Measurements from ENCODE around the gene MAP4K5.
A peak's percentile ranks its signal among the peaks of the same experiment; 100 is the strongest.

Gene MAP4K5

DNA sequence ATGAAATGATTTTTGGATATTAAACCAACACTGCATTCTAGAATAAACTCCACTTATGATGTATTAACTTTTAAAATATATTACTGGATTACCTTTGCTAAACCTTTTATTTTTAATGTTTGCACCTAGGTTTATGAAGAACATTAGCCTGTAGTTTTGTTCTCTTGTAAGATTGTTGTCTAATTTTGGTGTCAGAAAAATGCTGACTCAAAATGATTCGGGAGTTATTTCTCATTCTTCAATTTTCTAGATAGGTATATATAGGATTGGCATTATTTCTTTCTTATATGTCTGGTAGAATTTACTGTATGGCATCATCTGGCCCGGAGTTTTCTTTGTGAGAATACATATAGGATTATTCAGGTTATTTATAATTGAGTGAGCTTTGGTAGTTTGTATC lies 54.6 kb downstream of the MAP4K5 start:
- no peak for DNase-seq (ENCODE audit: low read depth, low spot score)

- DNase-seq (ENCODE audit: low read depth, low spot score): no peak
Observed at GRCh38 chr14:50476134-50476533, 56.2 kb downstream of the MAP4K5 start.

GRCh38 chr14:50475460-50475859 lies 56.9 kb downstream of the MAP4K5 start:
- DNase-seq (ENCODE audit: low read depth, low spot score): no peak

- DNase-seq (ENCODE audit: low read depth, low spot score): no peak
Observed at GRCh38 chr14:50471838-50472465, 60.4 kb downstream of the MAP4K5 start.

DNA sequence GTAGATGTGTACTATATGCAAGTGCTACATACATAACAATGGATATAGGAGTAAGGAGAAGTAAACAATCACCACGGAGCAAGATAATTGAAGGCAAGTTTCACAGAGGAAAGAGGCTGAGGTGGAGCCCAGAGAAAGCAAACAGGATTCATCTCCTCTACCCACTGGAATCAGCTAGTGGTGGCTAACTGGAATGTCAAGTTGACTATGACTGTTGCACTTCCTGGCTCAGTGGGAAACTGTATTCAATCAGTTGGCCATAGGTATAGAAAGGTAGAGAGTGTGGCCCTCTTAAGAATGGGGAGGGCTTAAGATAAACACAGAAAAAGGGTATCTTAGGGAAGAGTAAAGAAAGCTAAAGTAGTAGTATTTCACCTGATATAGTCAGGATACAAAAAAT lies 62.4 kb downstream of the MAP4K5 start:
- no peak for DNase-seq (ENCODE audit: low read depth, low spot score)

DNA sequence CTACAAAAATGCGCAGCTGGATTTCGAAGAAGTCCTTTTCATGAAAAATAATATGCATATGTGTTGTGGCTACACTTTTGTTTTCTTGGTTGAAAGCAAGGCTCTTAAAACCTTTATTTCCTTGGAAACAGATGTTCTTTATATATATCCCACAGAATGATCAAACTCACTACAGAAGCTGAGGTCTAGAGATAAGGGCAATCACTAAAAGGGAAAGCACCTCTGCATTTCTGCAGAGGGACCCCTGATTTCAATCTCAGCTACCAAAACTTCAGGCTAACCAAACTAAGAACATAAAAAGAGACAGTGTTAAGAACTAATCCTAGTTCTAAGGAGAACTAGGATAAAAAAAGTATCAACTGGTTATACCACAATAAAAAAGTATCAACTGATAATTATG lies 70.3 kb downstream of the MAP4K5 start:
- DNase-seq (ENCODE audit: low read depth, low spot score): no peak

DNA sequence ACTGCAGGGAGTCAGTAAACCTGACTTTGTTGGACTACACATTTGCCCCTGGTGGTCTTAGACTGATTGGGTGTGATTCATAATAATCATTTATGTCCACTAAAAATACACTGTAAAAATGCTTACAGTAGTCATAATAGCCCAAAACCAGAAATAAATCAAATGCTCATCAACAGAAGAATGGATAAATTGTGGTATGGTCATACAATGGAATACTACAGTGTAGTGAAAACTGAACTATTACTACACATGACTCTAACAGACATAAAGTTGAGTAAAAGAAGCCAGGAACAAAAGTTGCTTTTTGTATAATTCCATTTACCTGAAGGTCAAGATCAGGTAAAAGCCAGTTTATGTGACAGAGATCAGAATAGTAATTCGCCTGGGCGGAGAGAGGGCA lies 78.5 kb downstream of the MAP4K5 start:
- no peak for DNase-seq (ENCODE audit: low read depth, low spot score)

DNA sequence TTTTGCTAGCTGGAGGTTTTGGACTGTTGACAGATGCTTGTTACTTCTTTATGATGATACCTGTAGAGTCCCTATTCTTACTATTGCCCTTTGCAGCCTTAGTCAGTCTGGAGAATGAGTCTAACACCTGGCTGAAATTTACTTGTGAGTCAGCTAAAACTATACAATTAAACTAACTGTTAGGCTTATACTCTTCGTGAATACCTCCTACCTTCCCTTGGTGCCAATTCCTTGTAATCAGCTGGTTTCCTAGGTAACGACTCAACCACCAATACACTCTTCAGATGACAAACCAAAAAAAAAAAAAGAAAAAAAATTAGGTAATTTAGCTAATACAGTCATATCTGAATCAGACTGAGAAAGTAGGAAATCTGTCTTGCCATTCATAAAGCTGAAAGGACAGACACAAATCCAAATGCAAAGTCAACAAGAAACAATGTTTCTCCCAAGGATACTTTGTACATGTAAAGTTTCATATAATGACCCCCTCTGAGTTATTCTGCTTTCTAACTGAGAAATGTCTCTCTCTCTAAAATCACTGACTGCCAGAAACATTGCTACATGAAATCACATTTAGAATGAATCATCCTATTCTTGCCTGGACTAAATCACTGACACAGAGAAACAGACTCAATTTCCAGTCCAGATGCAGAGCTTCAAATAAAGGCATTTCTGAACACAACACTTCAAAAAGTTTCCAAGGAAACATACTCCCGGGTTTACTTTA lies 79.2 kb downstream of the MAP4K5 start:
- DNase-seq (ENCODE audit: low read depth, low spot score): no peak

GRCh38 chr14:50452296-50452695 lies 80.1 kb downstream of the MAP4K5 start:
- no peak for DNase-seq (ENCODE audit: low read depth, low spot score)

GRCh38 chr14:50451854-50452253 lies 80.5 kb downstream of the MAP4K5 start:
- no peak for DNase-seq (ENCODE audit: low read depth, low spot score)

DNA sequence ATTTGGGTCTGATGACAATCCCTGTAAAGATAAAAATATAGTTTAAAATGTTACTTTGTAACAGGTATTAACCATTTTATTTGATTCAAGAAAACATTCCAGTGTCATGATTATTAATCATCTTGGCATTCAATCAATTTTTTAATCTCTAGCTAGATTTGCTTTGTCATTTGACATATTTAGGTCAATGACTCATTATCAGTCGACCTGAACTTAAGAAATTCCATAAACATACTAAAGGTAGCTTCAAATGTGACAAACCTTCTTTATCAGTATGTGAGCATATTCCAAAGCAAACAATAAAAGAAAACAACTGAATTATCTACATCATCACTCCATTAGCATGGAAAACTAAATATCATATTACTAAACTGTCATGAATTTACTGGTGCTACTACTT lies 84.9 kb downstream of the MAP4K5 start:
- DNase-seq (ENCODE audit: low read depth, low spot score): no peak

GRCh38 chr14:50434528-50434927 lies 97.8 kb downstream of the MAP4K5 start:
- no peak for DNase-seq (ENCODE audit: low read depth, low spot score)

DNA sequence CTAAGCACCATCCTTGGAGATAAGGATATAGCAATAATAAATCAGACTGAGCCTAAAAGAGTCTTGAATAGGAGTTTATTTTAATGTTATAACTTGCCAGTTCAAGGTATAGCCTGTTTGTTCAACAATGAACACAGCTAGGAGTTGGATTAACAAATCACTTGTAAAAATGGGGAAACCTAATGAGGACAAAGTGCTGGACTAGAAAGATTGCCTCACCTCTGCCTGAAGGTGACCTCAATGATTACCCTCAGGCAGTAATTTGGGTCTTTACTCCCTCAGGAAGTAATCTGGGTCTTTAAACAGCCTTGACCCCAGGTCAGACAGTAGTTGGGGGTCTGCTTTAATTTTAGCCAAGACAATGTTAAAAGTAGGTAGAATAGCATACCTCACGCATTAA lies 100.2 kb downstream of the MAP4K5 start:
- no peak for DNase-seq (ENCODE audit: low read depth, low spot score)

DNA sequence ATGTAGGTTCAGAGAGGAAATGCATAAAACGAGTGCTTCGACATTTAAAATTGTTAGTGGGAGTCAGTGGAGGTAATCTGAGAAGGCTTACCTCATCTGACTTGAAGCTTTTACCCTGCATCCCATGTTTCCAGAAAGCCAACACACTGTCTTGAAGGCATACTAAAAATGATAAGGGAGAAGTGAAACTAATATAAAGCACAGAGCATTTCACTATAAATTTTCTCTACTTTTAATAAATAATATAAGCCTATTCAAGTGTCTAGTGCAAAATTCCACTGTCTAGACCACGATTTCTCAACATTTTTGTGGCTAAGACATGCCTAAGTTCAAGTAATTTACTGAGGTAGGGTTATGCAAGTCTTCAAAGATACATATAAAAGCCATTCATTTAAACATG lies 106.6 kb downstream of the MAP4K5 start:
- DNase-seq (ENCODE audit: low read depth, low spot score): no peak

- no peak for DNase-seq (ENCODE audit: low read depth, low spot score)
Observed at GRCh38 chr14:50425105-50425504, 107.3 kb downstream of the MAP4K5 start.

DNA sequence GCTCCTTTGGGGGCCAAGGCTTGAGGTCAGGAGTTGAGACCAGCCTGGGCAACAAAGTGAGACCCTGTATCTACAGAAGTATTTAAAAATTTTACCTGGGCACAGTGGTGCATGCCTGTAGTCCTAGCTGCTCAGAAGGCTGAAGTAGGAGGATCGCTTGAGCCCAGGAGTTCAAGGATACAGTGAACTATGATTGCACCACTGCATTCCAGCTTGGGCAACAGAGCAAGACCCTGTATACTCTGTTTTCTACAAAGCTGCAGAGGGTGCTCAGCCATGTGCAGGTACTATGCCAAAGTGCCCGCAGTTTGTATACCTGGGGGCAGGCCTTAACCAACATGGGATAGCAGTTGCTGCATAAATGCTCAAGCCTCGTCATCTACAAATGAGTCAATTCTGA lies 108.8 kb downstream of the MAP4K5 start:
- no peak for DNase-seq (ENCODE audit: low read depth, low spot score)

- DNase-seq (ENCODE audit: low read depth, low spot score): no peak
Observed at GRCh38 chr14:50421499-50421898, 110.9 kb downstream of the MAP4K5 start.

DNA sequence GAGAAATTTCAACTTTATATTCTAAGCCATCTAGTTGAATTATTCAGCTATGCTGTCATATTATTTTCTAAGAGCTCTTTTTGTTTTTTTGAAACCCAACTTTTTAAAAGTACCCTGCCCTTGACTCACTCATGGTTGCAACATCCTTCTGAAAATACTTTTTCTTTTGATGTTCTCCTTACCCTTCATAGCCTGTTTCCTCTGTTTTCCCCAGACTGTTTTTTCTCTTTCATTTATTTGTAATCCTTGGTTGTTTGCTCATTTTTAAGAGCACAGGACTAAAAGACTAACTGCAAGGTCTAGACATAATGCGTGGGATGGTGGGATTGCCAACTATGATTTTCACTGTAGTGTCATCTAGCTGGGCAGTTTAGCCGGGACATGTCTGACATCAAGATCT lies 114.5 kb downstream of the MAP4K5 start:
- DNase-seq (ENCODE audit: low read depth, low spot score): no peak

- no peak for DNase-seq (ENCODE audit: low read depth, low spot score)
Observed at GRCh38 chr14:50410921-50411320, 121.4 kb downstream of the MAP4K5 start.

GRCh38 chr14:50410071-50410470 lies 122.3 kb downstream of the MAP4K5 start:
- no peak for DNase-seq (ENCODE audit: low read depth, low spot score)

GRCh38 chr14:50407111-50407812 lies 125.1 kb downstream of the MAP4K5 start:
- no peak for DNase-seq (ENCODE audit: low read depth, low spot score)

- peak; percentile 45 for DNase-seq (ENCODE audit: low read depth, low spot score)
Observed at GRCh38 chr14:50403419-50403818, 128.9 kb downstream of the MAP4K5 start.

GRCh38 chr14:50402965-50403364 lies 129.4 kb downstream of the MAP4K5 start:
- no peak for DNase-seq (ENCODE audit: low read depth, low spot score)

Data from smooth muscle cell of the brain vasculature (primary cell).